H9 (cell line): ENCODE measurements around the gene ATRNL1. TPM values are rescaled to one million over a fixed set of nuclear protein-coding genes. Genes with fewer than 3 reads are reported as not detected.

ENCODE experiments used
- DNase-seq: peaks from one replicate; pipeline ENCODE4 v3.0.0-alpha.2; 2017
- H2AFZ ChIP-seq: one replicate; pipeline ENCODE4 v1.6.1; 2013; ENCODE audit warnings: mild to moderate bottlenecking, low read length, control low read depth, moderate library complexity
- H2AK5ac ChIP-seq: 2 replicates; pipeline ENCODE4 v1.6.1; 2013; ENCODE audit warnings: low read length, control low read depth, mixed read lengths; ENCODE audit not compliant: insufficient read length
- H2BK120ac ChIP-seq: one replicate; pipeline ENCODE4 v1.6.1; 2013; ENCODE audit warnings: low read depth, mild to moderate bottlenecking, low read length, control low read depth, inconsistent platforms; ENCODE audit not compliant: poor library complexity, severe bottlenecking
- H2BK12ac ChIP-seq: 2 replicates; pipeline ENCODE4 v1.6.1; 2013; ENCODE audit warnings: low read length, control low read depth, mixed read lengths, low read depth; ENCODE audit not compliant: insufficient read length
- H2BK15ac ChIP-seq: 2 replicates; pipeline ENCODE4 v1.6.1; 2013; ENCODE audit warnings: low read depth, low read length, control low read depth
- H2BK20ac ChIP-seq: one replicate; pipeline ENCODE4 v1.6.1; 2013; ENCODE audit warnings: low read depth, mild to moderate bottlenecking, low read length, control low read depth, inconsistent platforms; ENCODE audit not compliant: poor library complexity, severe bottlenecking
- H2BK5ac ChIP-seq: 2 replicates; pipeline ENCODE4 v1.6.1; 2013; ENCODE audit warnings: low read length, control low read depth, mixed read lengths; ENCODE audit not compliant: insufficient read length
- H3K14ac ChIP-seq: 2 replicates; pipeline ENCODE4 v1.6.1; 2013; ENCODE audit warnings: low read length, control low read depth; ENCODE audit not compliant: insufficient read depth
- H3K18ac ChIP-seq: 2 replicates; pipeline ENCODE4 v1.6.1; 2013; ENCODE audit warnings: low read depth, mild to moderate bottlenecking, mixed read lengths, low read length, control low read depth; ENCODE audit not compliant: insufficient read length
- H3K23ac ChIP-seq: 2 replicates; pipeline ENCODE4 v1.6.1; 2013; ENCODE audit warnings: low read length, control low read depth, mixed read lengths, low read depth; ENCODE audit not compliant: insufficient read length
- H3K23me2 ChIP-seq: 2 replicates; pipeline ENCODE4 v1.6.1; 2013; ENCODE audit warnings: low read depth, mild to moderate bottlenecking, mixed read lengths, low read length, control low read depth; ENCODE audit not compliant: insufficient read length, poor library complexity, severe bottlenecking
- H3K27ac ChIP-seq: 2 replicates; pipeline ENCODE4 v1.5.1; 2013; ENCODE audit warnings: low read length, control low read depth, mixed read lengths, low read depth; ENCODE audit not compliant: insufficient read length
- H3K27me3 ChIP-seq: 2 replicates; pipeline ENCODE4 v1.6.1; 2013; ENCODE audit warnings: low read length, control low read depth, inconsistent platforms; ENCODE audit not compliant: insufficient read depth
- H3K4ac ChIP-seq: 2 replicates; pipeline ENCODE4 v1.6.1; 2013; ENCODE audit warnings: low read depth, mild to moderate bottlenecking, control low read depth, inconsistent platforms, low read length, moderate library complexity
- H3K4me1 ChIP-seq: 2 replicates; pipeline ENCODE4 v1.6.1; 2013; ENCODE audit warnings: low read length, control low read depth, inconsistent platforms; ENCODE audit not compliant: insufficient read depth
- H3K4me2 ChIP-seq: 2 replicates; pipeline ENCODE4 v1.6.1; 2013; ENCODE audit warnings: low read length, control low read depth, mixed read lengths; ENCODE audit not compliant: insufficient read length, insufficient read depth
- H3K56ac ChIP-seq: 2 replicates; pipeline ENCODE4 v1.6.1; 2013; ENCODE audit warnings: low read depth, mild to moderate bottlenecking, mixed read lengths, low read length, control low read depth; ENCODE audit not compliant: insufficient read length
- H3K79me1 ChIP-seq: 2 replicates; pipeline ENCODE4 v1.6.1; 2013; ENCODE audit warnings: low read depth, mild to moderate bottlenecking, moderate library complexity, low read length, control low read depth, inconsistent platforms; ENCODE audit not compliant: insufficient read depth, poor library complexity, severe bottlenecking
- H3K79me2 ChIP-seq: 2 replicates; pipeline ENCODE4 v1.6.1; 2013; ENCODE audit warnings: low read length, control low read depth, inconsistent platforms; ENCODE audit not compliant: insufficient read depth
- H3K9ac ChIP-seq: 2 replicates; pipeline ENCODE4 v1.6.1; 2013; ENCODE audit warnings: low read length, control low read depth, mixed read lengths; ENCODE audit not compliant: insufficient read length; ENCODE audit errors: extremely low read depth
- H3K9me3 ChIP-seq: one replicate; pipeline ENCODE4 v1.6.1; 2013; ENCODE audit warnings: low read depth, low read length, inconsistent platforms; ENCODE audit not compliant: control insufficient read depth
- H3T11ph ChIP-seq: one replicate; pipeline ENCODE4 v1.6.1; 2013; ENCODE audit warnings: mild to moderate bottlenecking, low read length, control low read depth, inconsistent platforms
- H4K20me1 ChIP-seq: one replicate; pipeline ENCODE4 v1.6.1; 2013; ENCODE audit not compliant: control insufficient read depth, insufficient read length, insufficient read depth
- H4K5ac ChIP-seq: 2 replicates; pipeline ENCODE4 v1.6.1; 2013; ENCODE audit warnings: low read depth, mild to moderate bottlenecking, mixed read lengths, low read length, control low read depth; ENCODE audit not compliant: insufficient read length
- H4K8ac ChIP-seq: replicated peaks from 2 replicates; pipeline ENCODE4 v1.6.1; 2013; ENCODE audit warnings: low read length, control low read depth, mixed read lengths, low read depth; ENCODE audit not compliant: insufficient read length
- H4K91ac ChIP-seq: 2 replicates; pipeline ENCODE4 v1.6.1; 2013; ENCODE audit warnings: low read depth, mild to moderate bottlenecking, moderate library complexity, mixed read lengths, low read length, control low read depth; ENCODE audit not compliant: insufficient read length
- H3K27ac Mint-ChIP-seq, 3 experiments: 2 replicates in 2 of 3; 3 replicates in 1 of 3; pipeline ENCODE4 v1.8.0; 2020 to 2021; ENCODE audit warnings: mixed read lengths in 3 of 3, mild to moderate bottlenecking in 1 of 3, moderate library complexity in 1 of 3
- H3K27me3 Mint-ChIP-seq: 2 replicates; pipeline ENCODE4 v1.8.0; 2021; ENCODE audit warnings: low read depth, mild to moderate bottlenecking, moderate library complexity, mixed read lengths
- H3K36me3 Mint-ChIP-seq, 3 experiments: 2 replicates in 2 of 3; 3 replicates in 1 of 3; pipeline ENCODE4 v1.8.0; 2020 to 2021; ENCODE audit warnings: low read depth in 3 of 3, mixed read lengths in 3 of 3; ENCODE audit not compliant: insufficient read depth in 1 of 3
- H3K4me1 Mint-ChIP-seq, 2 experiments: 2 replicates each; pipeline ENCODE4 v1.8.0; 2020; ENCODE audit warnings: mixed read lengths in 2 of 2
- H3K4me3 Mint-ChIP-seq, 2 experiments: 2 replicates in 1 of 2; 3 replicates in 1 of 2; pipeline ENCODE4 v1.8.0; 2020 to 2021; ENCODE audit warnings: mild to moderate bottlenecking in 2 of 2, mixed read lengths in 2 of 2, moderate library complexity in 1 of 2
- H3K9me3 Mint-ChIP-seq, 2 experiments: 2 replicates in 1 of 2; 3 replicates in 1 of 2; pipeline ENCODE4 v1.8.0; 2020; ENCODE audit warnings: mild to moderate bottlenecking in 2 of 2, mixed read lengths in 2 of 2, moderate library complexity in 1 of 2
- WGBS: extraction: QIAGEN DNeasy Blood & Tissue Kit; methylation state at CpG from one replicate; pipeline ENCODE4 v1.1.7; 2013; ENCODE audit warnings: missing lambda C conversion rate, low lambda C conversion rate, mixed read lengths; ENCODE audit not compliant: insufficient read length; ENCODE audit errors: extremely low coverage; 5-methylcytosine and 5-hydroxymethylcytosine counted together
- total RNA-seq: library from RNA; stranded (reverse); gene quantifications from 2 replicates; pipeline ENCODE4 v1.2.1, GENCODE V29; 2021
- TF ChIP-seq, protein P1 (sequence below): fragments of 200-600 bp; sonication (generic); conservative IDR thresholded peaks from 3 replicates; pipeline ENCODE4 v1.8.0; 2021; ENCODE audit warnings: antibody characterized with exemption, mild to moderate bottlenecking

The ATRNL1 gene
- total RNA-seq, 1 experiment from 2014 or later, result 9.2 TPM

DNA sequence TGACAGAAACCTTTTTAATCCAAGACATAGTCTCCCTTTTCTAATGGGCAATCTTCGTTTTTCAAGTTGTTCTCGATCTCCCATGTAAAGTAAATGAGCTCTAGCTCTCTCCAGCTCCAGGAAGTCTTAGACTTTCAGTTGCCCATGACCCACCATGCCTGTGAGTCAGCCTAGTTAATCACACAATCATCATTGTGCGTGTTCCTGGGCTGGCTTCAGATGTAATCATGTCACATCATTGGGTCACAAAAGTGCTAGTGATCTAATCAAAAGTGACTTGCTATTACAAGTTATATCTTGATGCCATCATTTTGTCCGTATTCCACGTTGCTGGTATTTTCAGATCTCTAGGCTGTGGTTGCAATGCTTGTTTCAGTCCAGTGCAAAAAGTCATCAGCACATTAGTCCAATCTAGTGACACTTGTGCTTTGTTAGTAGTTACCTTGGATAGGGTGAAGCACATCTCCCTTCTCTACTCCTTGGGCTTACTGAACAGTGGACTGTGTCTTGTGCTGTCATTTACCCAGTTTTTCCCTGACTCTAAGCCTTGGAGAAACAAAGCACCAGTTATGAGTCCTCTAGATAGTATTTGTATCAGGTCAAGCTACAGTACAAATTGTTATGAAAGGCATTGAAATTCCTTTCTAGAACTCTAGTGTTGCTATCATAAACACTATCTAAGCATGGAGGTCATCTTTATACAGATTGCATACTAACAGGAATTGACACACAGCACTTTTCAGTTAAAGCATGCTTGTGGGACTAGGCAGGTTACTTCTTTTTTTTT lies 863.3 kb downstream of the ATRNL1 start:
- Histone ChIP-seq H3K56ac (no peak overlapping the region), H2AFZ (no peak overlapping the region), H2BK15ac (no peak overlapping the region), H3K27ac (no peak overlapping the region), H3K4me1 (no peaks in the 10 kb centered on the region; the same call in 1 of the 2 replicates), H3K27me3 (no peaks in the 10 kb centered on the region), H4K8ac (no peak overlapping the region), H2BK12ac (no peak overlapping the region), H4K20me1 (no peaks in the 10 kb centered on the region), H3K23ac (no peak overlapping the region), H3K14ac (no peak overlapping the region), H3K4me2 (no peak overlapping the region), H2AK5ac (no peak overlapping the region), H3K4ac (no peak overlapping the region), H3K18ac (no peak overlapping the region), H3T11ph (no peak overlapping the region), H4K91ac (no peak overlapping the region), H3K79me2 (no peaks in the 10 kb centered on the region), H3K9ac (no peak overlapping the region), H3K23me2 (no peaks in the 10 kb centered on the region), H2BK120ac (no peak overlapping the region), H2BK5ac (no peak overlapping the region), H2BK20ac (no peak overlapping the region), H4K5ac (no peak overlapping the region), H3K9me3 (no peaks in the 10 kb centered on the region), H3K79me1 (no peaks in the 10 kb centered on the region)
- peaks cover 21 to 26% of the 10 kb centered on the region in 2 experiments for H3K4me1 Mint-ChIP-seq
- no peak overlapping the region for H3K4me3 Mint-ChIP-seq
- DNase-seq, result no peak
- H3K27me3 Mint-ChIP-seq, result peaks cover under 1% of the 10 kb centered on the region; the same call in 1 of the 2 replicates
- H3K36me3 Mint-ChIP-seq, result no peaks in the 10 kb centered on the region
- no CpG with 5 or more reads among the region's 5 CpGs for WGBS
- TF ChIP-seq, protein P1, sequence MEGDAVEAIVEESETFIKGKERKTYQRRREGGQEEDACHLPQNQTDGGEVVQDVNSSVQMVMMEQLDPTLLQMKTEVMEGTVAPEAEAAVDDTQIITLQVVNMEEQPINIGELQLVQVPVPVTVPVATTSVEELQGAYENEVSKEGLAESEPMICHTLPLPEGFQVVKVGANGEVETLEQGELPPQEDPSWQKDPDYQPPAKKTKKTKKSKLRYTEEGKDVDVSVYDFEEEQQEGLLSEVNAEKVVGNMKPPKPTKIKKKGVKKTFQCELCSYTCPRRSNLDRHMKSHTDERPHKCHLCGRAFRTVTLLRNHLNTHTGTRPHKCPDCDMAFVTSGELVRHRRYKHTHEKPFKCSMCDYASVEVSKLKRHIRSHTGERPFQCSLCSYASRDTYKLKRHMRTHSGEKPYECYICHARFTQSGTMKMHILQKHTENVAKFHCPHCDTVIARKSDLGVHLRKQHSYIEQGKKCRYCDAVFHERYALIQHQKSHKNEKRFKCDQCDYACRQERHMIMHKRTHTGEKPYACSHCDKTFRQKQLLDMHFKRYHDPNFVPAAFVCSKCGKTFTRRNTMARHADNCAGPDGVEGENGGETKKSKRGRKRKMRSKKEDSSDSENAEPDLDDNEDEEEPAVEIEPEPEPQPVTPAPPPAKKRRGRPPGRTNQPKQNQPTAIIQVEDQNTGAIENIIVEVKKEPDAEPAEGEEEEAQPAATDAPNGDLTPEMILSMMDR, result no peak
- H3K27ac Mint-ChIP-seq, result no peak overlapping the region
- no peaks in the 10 kb centered on the region for H3K9me3 Mint-ChIP-seq
